ENCODE data around the gene LRRC74A. TPM values are rescaled to one million over a fixed set of nuclear protein-coding genes. Genes with fewer than 3 reads are reported as not detected.

The LRRC74A gene
- polyA plus RNA-seq, 1 donor (not counting 4 experiments of a cell fraction or from before 2014, with no cell fraction given), result not detected

DNA sequence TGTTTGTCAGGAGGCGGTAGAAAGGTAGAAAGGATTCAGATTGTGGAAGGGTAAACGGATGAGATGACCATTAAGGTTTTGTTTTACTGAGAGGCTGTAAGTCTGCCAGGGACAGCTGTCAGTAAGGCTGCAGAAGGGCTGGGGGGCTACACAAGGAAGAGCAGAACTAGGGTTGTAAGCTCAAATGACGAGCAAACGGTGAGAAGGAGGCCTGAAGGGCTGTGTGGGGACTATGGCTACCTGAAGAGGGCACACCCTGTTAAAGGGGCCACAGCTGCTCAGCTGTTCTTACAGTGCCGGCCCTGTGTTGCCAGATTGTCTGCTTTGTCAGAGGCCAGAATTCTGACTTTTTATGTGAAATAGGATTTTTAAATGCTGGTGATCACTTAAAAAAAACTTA lies 45.8 kb upstream of the LRRC74A start:
- Histone ChIP-seq H3K27me3 (ENCODE audit: control insufficient read depth, extremely low read depth, insufficient read depth, low read length) (peaks cover 3% of the 10 kb centered on the region), H3K4me1 (ENCODE audit: control insufficient read depth, extremely low read depth, insufficient read depth, low read length) (peaks cover 7% of the 10 kb centered on the region), H3K4me3 (ENCODE audit: control insufficient read depth in 2 of 3, extremely low read depth in 1 of 3, insufficient read depth in 2 of 3, low read depth in 1 of 3, low read length in 3 of 3) (no peak overlapping the region), H4K20me1 (ENCODE audit: control insufficient read depth, extremely low read depth, insufficient read depth, low read length) (no peaks in the 10 kb centered on the region), H3K9me3 (ENCODE audit: control insufficient read depth, low read depth, low read length) (no peaks in the 10 kb centered on the region), H3K9ac (ENCODE audit: control insufficient read depth, extremely low read depth, insufficient read depth, low read length) (no peak overlapping the region), H3K4me2 (ENCODE audit: control insufficient read depth, extremely low read depth, insufficient read depth, low read depth, low read length) (no peak overlapping the region), H3K36me3 (ENCODE audit: control insufficient read depth in 2 of 2, extremely low read depth in 1 of 2, insufficient read depth in 2 of 2, low read length in 2 of 2) (peaks cover 3 to 6% of the 10 kb centered on the region in 2 experiments), H2AFZ (ENCODE audit: control insufficient read depth, low read length) (no peak overlapping the region), H3K27ac (ENCODE audit: control insufficient read depth, insufficient read depth, low read length) (no peak overlapping the region), H3K79me2 (ENCODE audit: control insufficient read depth, insufficient read depth, low read length) (no peaks in the 10 kb centered on the region), H3K9me1 (ENCODE audit: control insufficient read depth, extremely low read depth, insufficient read depth, low read length) (no peaks in the 10 kb centered on the region)
- DNase-seq (ENCODE audit: low read depth, low spot score) (no peak), FAIRE-seq (no peak)
- no peak for TF ChIP-seq EZH2 (IDR thresholded peaks at IDR 0.05; ENCODE audit: low read length)
- no peak for TF ChIP-seq CTCF (optimal IDR thresholded peaks at IDR 0.05 in 1 of 3, IDR thresholded peaks at IDR 0.05 in 1 of 3, conservative IDR thresholded peaks at IDR 0.05 in 1 of 3; ENCODE audit: extremely low read depth in 1 of 3, insufficient read depth in 2 of 3, low read length in 3 of 3)
- dilution Hi-C loops (cut with MboI; ENCODE audit: extremely low pct_ligation_motif_present, low sequenced_read_pairs), result no loop called here

DNA sequence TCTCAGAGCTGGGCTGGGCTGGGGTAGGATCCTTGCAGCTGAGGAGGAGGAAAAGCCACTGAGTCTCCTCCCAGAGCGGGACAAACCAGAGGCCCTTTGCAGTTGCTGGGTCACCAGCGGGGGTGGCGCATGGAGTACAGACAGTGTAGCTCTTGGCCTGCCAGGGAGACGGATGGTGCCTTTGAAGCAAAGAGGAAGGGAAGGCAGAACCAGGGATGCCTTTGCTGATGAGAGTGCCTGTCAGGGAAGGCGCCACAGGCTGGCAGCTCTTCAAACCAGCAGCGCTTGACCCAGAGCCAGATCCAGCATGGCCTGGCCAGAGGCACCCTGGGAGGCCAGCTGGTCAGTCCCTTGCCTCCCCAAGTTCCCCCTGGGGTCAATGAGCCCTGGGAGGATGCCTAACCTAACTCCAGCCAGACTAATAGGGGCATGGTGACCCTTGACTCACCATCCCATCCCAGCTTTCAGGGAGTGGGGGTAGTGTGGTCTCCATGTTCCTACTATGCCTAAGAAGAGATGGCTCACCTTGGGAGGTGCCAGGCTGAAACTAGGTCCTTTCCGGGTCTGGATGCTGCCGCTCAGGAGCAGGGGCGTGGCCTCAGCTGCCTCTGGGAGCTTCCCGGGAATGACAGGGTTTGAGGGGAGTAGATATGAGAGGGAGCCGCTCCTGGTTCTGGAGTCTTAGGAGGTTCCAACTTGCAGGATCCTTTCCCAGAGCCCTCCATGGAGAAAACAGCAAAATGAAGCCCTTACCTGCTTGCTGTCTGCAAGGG lies 45.1 kb upstream of the LRRC74A start:
- DNase-seq (ENCODE audit: low read depth, low spot score), result no peak
- no peak overlapping the region for H3K4me3 ChIP-seq (ENCODE audit: control insufficient read depth in 2 of 3, extremely low read depth in 1 of 3, insufficient read depth in 2 of 3, low read depth in 1 of 3, low read length in 3 of 3)
- H4K20me1 ChIP-seq (ENCODE audit: control insufficient read depth, extremely low read depth, insufficient read depth, low read length), result no peaks in the 10 kb centered on the region
- TF ChIP-seq EZH2 (IDR thresholded peaks at IDR 0.05; ENCODE audit: low read length) (no peak), CTCF (optimal IDR thresholded peaks at IDR 0.05 in 1 of 3, IDR thresholded peaks at IDR 0.05 in 1 of 3, conservative IDR thresholded peaks at IDR 0.05 in 1 of 3; ENCODE audit: extremely low read depth in 1 of 3, insufficient read depth in 2 of 3, low read length in 3 of 3) (no peak)
- H3K27ac ChIP-seq (ENCODE audit: control insufficient read depth, insufficient read depth, low read length), result no peak overlapping the region
- H3K79me2 ChIP-seq (ENCODE audit: control insufficient read depth, insufficient read depth, low read length), result no peaks in the 10 kb centered on the region
- peaks cover 7% of the 10 kb centered on the region for H3K4me1 ChIP-seq (ENCODE audit: control insufficient read depth, extremely low read depth, insufficient read depth, low read length)
- peaks cover 3 to 8% of the 10 kb centered on the region in 2 experiments for H3K36me3 ChIP-seq (ENCODE audit: control insufficient read depth in 2 of 2, extremely low read depth in 1 of 2, insufficient read depth in 2 of 2, low read length in 2 of 2)
- H3K9me1 ChIP-seq (ENCODE audit: control insufficient read depth, extremely low read depth, insufficient read depth, low read length), result no peaks in the 10 kb centered on the region
- no peak for FAIRE-seq
- no peak overlapping the region for H3K4me2 ChIP-seq (ENCODE audit: control insufficient read depth, extremely low read depth, insufficient read depth, low read depth, low read length)
- no peak overlapping the region for H2AFZ ChIP-seq (ENCODE audit: control insufficient read depth, low read length)
- H3K9ac ChIP-seq (ENCODE audit: control insufficient read depth, extremely low read depth, insufficient read depth, low read length), result no peak overlapping the region
- dilution Hi-C loops (cut with MboI; ENCODE audit: extremely low pct_ligation_motif_present, low sequenced_read_pairs), result no loop called here
- peaks cover 3% of the 10 kb centered on the region for H3K27me3 ChIP-seq (ENCODE audit: control insufficient read depth, extremely low read depth, insufficient read depth, low read length)
- H3K9me3 ChIP-seq (ENCODE audit: control insufficient read depth, low read depth, low read length), result no peaks in the 10 kb centered on the region

All from keratinocyte (primary cell).